Measurements from ENCODE around the gene CD300A. TPM values are rescaled to one million over a fixed set of nuclear protein-coding genes. Genes with fewer than 3 reads are reported as not detected.
"Not testable (repeated sequence)": the region's sequence is repeated elsewhere in the genome, so short reads cannot be mapped to it uniquely, and the experiment has no call there.

The CD300A gene
- total and polyA plus RNA-seq, 10 donors = 34.2 to 142 (median 107) TPM

DNA sequence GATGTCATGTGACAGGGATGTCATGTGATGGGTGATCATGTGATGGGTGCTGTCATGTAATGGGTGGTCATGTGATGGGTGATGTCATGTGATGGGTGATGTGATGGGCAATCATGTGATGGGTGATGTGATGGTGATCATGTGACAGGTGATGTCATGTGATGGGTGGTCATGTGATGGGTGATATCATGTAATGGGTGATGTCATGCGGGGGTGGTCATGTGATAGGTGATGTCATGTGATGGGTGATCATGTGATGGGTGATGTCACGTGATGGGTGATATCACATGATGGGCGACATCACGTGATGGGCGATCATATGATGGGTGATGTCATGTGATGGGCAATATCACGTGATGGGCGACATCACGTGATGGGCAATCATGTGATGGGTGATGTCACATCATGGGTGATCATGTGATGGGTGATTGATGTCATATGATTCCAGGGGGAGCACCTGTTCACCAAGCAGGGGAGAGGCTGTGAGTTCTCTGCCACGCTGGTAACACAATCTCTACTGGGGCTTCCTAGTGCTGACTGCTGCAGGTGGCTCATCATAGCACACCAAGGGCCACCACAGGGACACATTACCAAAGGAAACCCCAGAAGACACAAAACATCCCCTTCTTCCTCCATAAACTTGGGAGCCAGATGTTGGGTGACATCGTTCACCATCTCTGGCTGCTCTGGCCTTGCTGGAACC is 48.3 kb downstream of the CD300A start:
- 88 to 96% (median 95%) methylated on average over 10 of the region's 10 CpGs for WGBS, 5 donors
- intact Hi-C loops (cut with DNase I; ENCODE audit: low total_unique reads) = no loop called here
- Histone ChIP-seq H3K36me3 (no peaks in the 10 kb centered on the region), H3K27me3 (replicated peaks in 1 of 7) (peaks cover 0 to 12% (median 0%) of the 10 kb centered on the region in 7 donors), H3K4me1 (peaks cover 0 to 15% (median 3%) of the 10 kb centered on the region in 6 donors), H3K9me3 (peaks cover 0 to 11% (median 7%) of the 10 kb centered on the region in 8 donors), H3K27ac (no peak overlapping the region), H3K4me3 (no peak overlapping the region)
- no peak for DNase-seq
- no peak for TF ChIP-seq POLR2A (IDR thresholded peaks at IDR 0.05)
- TF ChIP-seq POLR2AphosphoS5 (IDR thresholded peaks at IDR 0.05) = no peak
- TF ChIP-seq, protein P1, sequence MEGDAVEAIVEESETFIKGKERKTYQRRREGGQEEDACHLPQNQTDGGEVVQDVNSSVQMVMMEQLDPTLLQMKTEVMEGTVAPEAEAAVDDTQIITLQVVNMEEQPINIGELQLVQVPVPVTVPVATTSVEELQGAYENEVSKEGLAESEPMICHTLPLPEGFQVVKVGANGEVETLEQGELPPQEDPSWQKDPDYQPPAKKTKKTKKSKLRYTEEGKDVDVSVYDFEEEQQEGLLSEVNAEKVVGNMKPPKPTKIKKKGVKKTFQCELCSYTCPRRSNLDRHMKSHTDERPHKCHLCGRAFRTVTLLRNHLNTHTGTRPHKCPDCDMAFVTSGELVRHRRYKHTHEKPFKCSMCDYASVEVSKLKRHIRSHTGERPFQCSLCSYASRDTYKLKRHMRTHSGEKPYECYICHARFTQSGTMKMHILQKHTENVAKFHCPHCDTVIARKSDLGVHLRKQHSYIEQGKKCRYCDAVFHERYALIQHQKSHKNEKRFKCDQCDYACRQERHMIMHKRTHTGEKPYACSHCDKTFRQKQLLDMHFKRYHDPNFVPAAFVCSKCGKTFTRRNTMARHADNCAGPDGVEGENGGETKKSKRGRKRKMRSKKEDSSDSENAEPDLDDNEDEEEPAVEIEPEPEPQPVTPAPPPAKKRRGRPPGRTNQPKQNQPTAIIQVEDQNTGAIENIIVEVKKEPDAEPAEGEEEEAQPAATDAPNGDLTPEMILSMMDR (IDR thresholded peaks at IDR 0.05 in 8 of 11, conservative IDR thresholded peaks at IDR 0.05 in 3 of 11) = no peak

DNA sequence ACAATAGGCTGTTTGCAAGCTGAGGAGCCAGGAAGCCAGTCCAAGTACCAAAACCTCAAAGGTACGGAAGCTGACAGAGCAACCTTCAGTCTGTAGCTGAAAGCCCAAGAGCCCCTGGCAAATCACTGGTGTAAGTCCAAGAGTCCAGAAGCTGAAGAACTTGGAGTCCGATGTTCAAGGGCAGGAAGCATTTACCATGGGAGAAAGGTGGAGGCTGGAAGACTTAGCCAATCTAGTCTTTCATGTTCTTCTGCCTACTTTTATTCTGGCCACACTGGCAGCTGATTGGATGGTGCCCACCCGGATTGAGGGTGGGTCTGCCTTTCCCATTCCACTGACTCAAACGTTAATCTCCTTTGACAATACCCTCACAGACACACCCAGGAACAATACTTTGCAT is 49.5 kb downstream of the CD300A start:
- 71 to 82% (median 74%) methylated on average over 4 of the region's 4 CpGs for WGBS, 5 donors
- no peak for DNase-seq
- peaks cover 0 to 12% (median 0%) of the 10 kb centered on the region in 7 donors for H3K27me3 ChIP-seq (replicated peaks in 1 of 7)
- TF ChIP-seq POLR2A (IDR thresholded peaks at IDR 0.05) (no peak), POLR2AphosphoS5 (IDR thresholded peaks at IDR 0.05) (no peak)
- TF ChIP-seq, protein P1 (IDR thresholded peaks at IDR 0.05 in 8 of 11, conservative IDR thresholded peaks at IDR 0.05 in 3 of 11) = no peak
- no peak overlapping the region for H3K27ac ChIP-seq
- H3K36me3 ChIP-seq = no peaks in the 10 kb centered on the region
- peaks cover 0 to 11% (median 7%) of the 10 kb centered on the region in 8 donors for H3K9me3 ChIP-seq
- H3K4me1 ChIP-seq = peaks cover 0 to 27% (median 7%) of the 10 kb centered on the region in 6 donors
- intact Hi-C loops (cut with DNase I; ENCODE audit: low total_unique reads) = no loop called here
- H3K4me3 ChIP-seq = no peak overlapping the region

GRCh38 chr17:74516561-74517328 is 50.3 kb downstream of the CD300A start:
- H3K9me3 ChIP-seq = peaks cover 0 to 11% (median 7%) of the 10 kb centered on the region in 8 donors
- H3K4me1 ChIP-seq = peaks cover 0 to 35% (median 10%) of the 10 kb centered on the region in 6 donors
- H3K36me3 ChIP-seq = no peaks in the 10 kb centered on the region
- no peak for DNase-seq
- peaks cover 0 to 19% (median 0%) of the 10 kb centered on the region in 7 donors for H3K27me3 ChIP-seq (replicated peaks in 1 of 7)
- H3K4me3 ChIP-seq = no peak overlapping the region
- TF ChIP-seq POLR2AphosphoS5 (IDR thresholded peaks at IDR 0.05) (no peak), POLR2A (IDR thresholded peaks at IDR 0.05) (no peak)
- TF ChIP-seq, protein P1 (IDR thresholded peaks at IDR 0.05 in 8 of 11, conservative IDR thresholded peaks at IDR 0.05 in 3 of 11) = no peak
- no peak overlapping the region for H3K27ac ChIP-seq
- 92 to 98% (median 95%) methylated on average over 2 to 3 of the region's 3 CpGs for WGBS, 5 donors
- intact Hi-C loops (cut with DNase I; ENCODE audit: low total_unique reads) = no loop called here

DNA sequence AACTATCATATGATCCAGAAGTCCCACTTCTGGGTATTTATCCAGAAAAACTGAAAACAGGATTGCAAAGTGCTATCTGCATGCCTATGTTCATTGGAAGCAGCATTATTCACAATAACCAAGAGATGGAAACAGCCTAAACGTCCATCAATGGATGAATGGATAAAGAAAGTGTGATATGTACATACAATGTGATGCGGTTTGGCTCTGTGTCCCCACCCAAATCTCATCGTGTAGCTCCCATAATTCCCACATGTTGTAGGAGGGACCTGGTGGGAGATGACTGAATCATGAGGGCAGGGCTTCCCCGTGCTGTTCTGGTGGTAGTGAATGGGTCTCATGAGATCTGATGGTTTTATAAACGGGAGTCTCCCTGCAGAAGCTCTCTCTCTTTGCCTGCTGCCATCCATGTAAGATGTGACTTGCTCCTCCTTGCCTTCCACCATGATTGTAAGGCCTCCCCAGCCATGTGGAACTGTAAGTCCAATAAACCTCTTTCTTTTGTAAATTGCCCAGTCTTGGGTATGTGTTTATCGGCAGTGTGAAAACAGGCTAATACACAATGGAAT is 52.1 kb downstream of the CD300A start:
- 75 to 91% (median 89%) methylated on average over 6 of the region's 6 CpGs for WGBS, 5 donors

More for the DNA sequence above, 52.1 kb downstream of the CD300A start:
- H3K27ac ChIP-seq; H3K36me3 ChIP-seq; H3K4me3 ChIP-seq; DNase-seq; intact Hi-C loops (cut with DNase I; ENCODE audit: low total_unique reads): not testable (repeated sequence)
- peaks cover 0 to 10% (median 0%) of the 10 kb centered on the region in 7 donors for H3K27me3 ChIP-seq (replicated peaks in 1 of 7)
- peaks cover 0 to 34% (median 11%) of the 10 kb centered on the region in 6 donors for H3K4me1 ChIP-seq
- peaks cover 0 to 17% (median 7%) of the 10 kb centered on the region in 8 donors for H3K9me3 ChIP-seq

Data from spleen (tissue), 11 donors.